BJ (cell line): ENCODE results near the gene CPA2. TPM values are rescaled to one million over a fixed set of nuclear protein-coding genes. Genes with fewer than 3 reads are reported as not detected.
"Not testable (repeated sequence)": the region's sequence is repeated elsewhere in the genome, so short reads cannot be mapped to it uniquely, and the experiment has no call there.

Experiments used
- CTCF ChIA-PET: fragments of 350-600 bp; formaldehyde crosslinking; extraction: SDS; loops from one replicate; lab custom pipeline; 2021; ENCODE audit warnings: antibody characterized with exemption, inconsistent platforms; lab: Yijun Ruan, JAX
- POLR2A ChIA-PET: fragments of 300-600 bp; sonication (Branson Sonifier 250); formaldehyde crosslinking; extraction: SDS; loops from one replicate; lab custom pipeline; 2021; ENCODE audit warnings: antibody characterized with exemption; lab: Charles Lee
- DNase-seq: peaks from one replicate; pipeline ENCODE4 v3.0.0-alpha.2; 2011; ENCODE audit warnings: low read depth
- H3K27me3 ChIP-seq: 2 replicates; pipeline ENCODE4 v1.6.0; 2011; ENCODE audit warnings: low read length; ENCODE audit not compliant: control insufficient read depth, insufficient read depth
- H3K36me3 ChIP-seq: 2 replicates; pipeline ENCODE4 v1.5.1; 2011; ENCODE audit warnings: low read length; ENCODE audit not compliant: control insufficient read depth, insufficient read depth
- H3K4me3 ChIP-seq: 2 replicates; pipeline ENCODE4 v1.5.1; 2011; ENCODE audit warnings: low read depth, mild to moderate bottlenecking, control low read depth, low read length
- polyA plus RNA-seq: library from polyadenylated mRNA; depleted of rRNA; stranded (reverse); fragments of >200 nt; gene quantifications from 2 replicates; pipeline ENCODE4 v1.2.3, GENCODE V29; 2011
- TF ChIP-seq, protein P1 (sequence below): IDR thresholded peaks from 2 replicates; pipeline ENCODE4 v1.5.1; 2011; ENCODE audit warnings: low read depth, mild to moderate bottlenecking, control low read depth, inconsistent platforms, low read length, moderate library complexity; ENCODE audit not compliant: insufficient read depth

Gene CPA2
- polyA plus RNA-seq, 1 experiment: not detected

DNA sequence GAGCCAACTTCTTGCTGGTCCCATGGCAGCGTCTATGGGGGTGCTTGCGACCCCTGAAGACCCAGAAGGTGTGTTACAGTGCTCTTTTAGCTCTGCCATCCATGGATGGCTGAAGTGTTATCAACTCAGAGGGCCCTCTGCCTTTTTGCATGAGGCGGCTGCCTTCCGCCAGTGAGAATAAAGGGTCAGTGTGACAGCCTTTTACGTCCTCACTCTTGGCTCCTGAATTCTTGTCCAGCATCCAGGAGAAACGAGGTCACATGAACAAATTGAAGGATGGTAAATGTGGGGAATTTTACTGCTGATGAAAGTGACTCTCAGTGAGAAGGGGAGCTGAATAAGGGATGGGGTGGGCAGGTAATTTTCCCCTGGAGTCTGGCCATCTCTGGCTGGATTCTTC is 34.9 kb upstream of the CPA2 start:
- POLR2A ChIA-PET: no interaction called here
- Histone ChIP-seq H3K4me3 (no peak overlapping the region), H3K27me3 (no peaks in the 10 kb centered on the region), H3K36me3 (no peaks in the 10 kb centered on the region)
- no peak for DNase-seq
- TF ChIP-seq, protein P1, sequence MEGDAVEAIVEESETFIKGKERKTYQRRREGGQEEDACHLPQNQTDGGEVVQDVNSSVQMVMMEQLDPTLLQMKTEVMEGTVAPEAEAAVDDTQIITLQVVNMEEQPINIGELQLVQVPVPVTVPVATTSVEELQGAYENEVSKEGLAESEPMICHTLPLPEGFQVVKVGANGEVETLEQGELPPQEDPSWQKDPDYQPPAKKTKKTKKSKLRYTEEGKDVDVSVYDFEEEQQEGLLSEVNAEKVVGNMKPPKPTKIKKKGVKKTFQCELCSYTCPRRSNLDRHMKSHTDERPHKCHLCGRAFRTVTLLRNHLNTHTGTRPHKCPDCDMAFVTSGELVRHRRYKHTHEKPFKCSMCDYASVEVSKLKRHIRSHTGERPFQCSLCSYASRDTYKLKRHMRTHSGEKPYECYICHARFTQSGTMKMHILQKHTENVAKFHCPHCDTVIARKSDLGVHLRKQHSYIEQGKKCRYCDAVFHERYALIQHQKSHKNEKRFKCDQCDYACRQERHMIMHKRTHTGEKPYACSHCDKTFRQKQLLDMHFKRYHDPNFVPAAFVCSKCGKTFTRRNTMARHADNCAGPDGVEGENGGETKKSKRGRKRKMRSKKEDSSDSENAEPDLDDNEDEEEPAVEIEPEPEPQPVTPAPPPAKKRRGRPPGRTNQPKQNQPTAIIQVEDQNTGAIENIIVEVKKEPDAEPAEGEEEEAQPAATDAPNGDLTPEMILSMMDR: no peak
- CTCF ChIA-PET: interaction anchor here (1.4 kb wide), 1 partner anchor 9 kb away, joined by 3 read pairs; no protein-coding TSS in a partner anchor

DNA sequence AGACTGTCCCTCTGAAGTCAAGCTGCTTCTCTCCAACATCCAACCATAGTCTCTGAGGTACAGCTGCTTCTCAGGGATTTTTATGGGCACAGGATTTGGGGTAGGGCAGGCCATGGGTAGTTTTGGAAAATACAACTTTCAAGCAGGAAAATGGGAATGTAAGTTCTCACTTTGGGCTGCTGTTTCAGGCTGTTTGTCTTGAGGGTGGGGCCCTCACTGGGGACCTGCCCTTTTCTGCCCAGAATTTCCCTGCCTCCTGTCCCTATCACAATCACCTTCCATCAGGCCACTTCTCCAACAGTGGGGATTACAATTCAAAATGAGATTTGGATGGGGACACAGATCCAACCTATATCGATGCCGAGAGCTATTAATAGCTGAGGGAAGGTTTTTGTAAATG is 34.5 kb upstream of the CPA2 start:
- H3K27me3 ChIP-seq: no peaks in the 10 kb centered on the region
- no peak overlapping the region for H3K4me3 ChIP-seq
- TF ChIP-seq, protein P1: no peak
- POLR2A ChIA-PET: no interaction called here
- CTCF ChIA-PET: interaction anchor here (1.4 kb wide), 1 partner anchor 8 kb away, joined by 3 read pairs; no protein-coding TSS in a partner anchor
- no peaks in the 10 kb centered on the region for H3K36me3 ChIP-seq
- DNase-seq: no peak

GRCh38 chr7:130234078-130234477 is 32.6 kb upstream of the CPA2 start:
- TF ChIP-seq, protein P1: no peak
- POLR2A ChIA-PET: no interaction called here
- CTCF ChIA-PET: no interaction called here
- DNase-seq: no peak
- no peak overlapping the region for H3K4me3 ChIP-seq
- no peaks in the 10 kb centered on the region for H3K27me3 ChIP-seq
- no peaks in the 10 kb centered on the region for H3K36me3 ChIP-seq

- CTCF ChIA-PET: interaction anchor here (0.7 to 1.8 kb wide), 2 partner anchors 165 to 486 kb away, joined by 3 to 5 read pairs; no protein-coding TSS in a partner anchor
- POLR2A ChIA-PET, H3K27me3 ChIP-seq, H3K4me3 ChIP-seq, DNase-seq, H3K36me3 ChIP-seq: not testable (repeated sequence)
These were observed 30.3 kb upstream of the CPA2 start for GRCh38 chr7:130236361-130236760.

- DNase-seq: no peak
- no peak overlapping the region for H3K4me3 ChIP-seq
- POLR2A ChIA-PET: no interaction called here
- TF ChIP-seq, protein P1: no peak
- CTCF ChIA-PET: interaction anchor here (0.6 to 1.9 kb wide), 5 partner anchors 8 to 481 kb away, joined by 3 to 7 read pairs (median 3); no protein-coding TSS in a partner anchor
- H3K36me3 ChIP-seq: no peaks in the 10 kb centered on the region
- H3K27me3 ChIP-seq: no peaks in the 10 kb centered on the region
These were observed 26.4 kb upstream of the CPA2 start for GRCh38 chr7:130240240-130240639.
